ENCODE measurements around the gene WNT5A.
A peak's percentile ranks its signal among the peaks of the same experiment; 100 is the strongest.
"Not testable (repeated sequence)": the region's sequence is repeated elsewhere in the genome, so short reads cannot be mapped to it uniquely, and the experiment has no call there.

The WNT5A gene

GRCh38 chr3:55505776-55506175 is 18.7 kb upstream of the WNT5A start:
- DNase-seq (ENCODE audit: low spot score) = no peak

DNA sequence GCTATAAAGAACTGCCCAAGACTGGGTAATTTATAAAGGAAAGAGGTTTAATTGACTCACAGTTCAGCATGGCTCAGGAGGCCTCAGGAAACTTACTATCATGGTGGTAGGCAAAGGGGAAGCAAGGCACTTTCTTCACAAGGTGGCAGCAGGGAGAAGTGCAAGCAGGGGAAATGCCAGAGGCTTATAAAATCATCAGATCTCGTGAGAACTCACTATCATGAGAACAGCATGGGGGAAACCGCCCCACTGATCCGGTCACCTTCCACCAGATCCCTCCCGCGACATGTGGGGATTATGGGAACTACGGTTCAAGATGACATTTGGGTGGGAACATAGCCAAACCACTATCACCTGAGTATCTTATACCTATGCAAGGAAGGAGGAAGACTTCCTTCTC is 18.0 kb upstream of the WNT5A start:
- DNase-seq (ENCODE audit: low spot score) = not testable (repeated sequence)

GRCh38 chr3:55501905-55502304 is 14.8 kb upstream of the WNT5A start:
- DNase-seq (ENCODE audit: low spot score) = no peak

- DNase-seq (ENCODE audit: low spot score) = no peak
Measured at GRCh38 chr3:55500555-55501330, 13.6 kb upstream of the WNT5A start.

DNA sequence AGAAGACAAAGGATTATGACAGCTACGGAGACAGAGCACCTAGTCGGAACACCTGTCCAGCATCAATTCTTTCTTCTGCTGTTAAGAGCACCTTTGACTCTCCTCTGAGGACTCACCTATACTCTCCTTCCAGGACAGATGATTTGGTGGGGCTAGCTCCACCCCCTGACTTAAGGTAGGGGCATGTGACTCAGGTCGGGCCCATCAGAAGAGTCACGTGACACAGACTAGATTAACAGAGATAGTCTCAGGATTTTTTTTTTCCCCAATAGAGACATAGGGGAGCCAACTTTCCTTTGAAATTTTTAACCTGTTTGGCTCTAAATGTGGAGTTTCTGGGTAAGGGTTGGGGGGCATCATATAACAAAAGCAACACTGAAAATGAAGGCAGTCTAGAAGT is 11.4 kb upstream of the WNT5A start:
- DNase-seq (ENCODE audit: low spot score) = no peak

- no peak for DNase-seq (ENCODE audit: low spot score)
Measured at GRCh38 chr3:55497250-55497649, 10.1 kb upstream of the WNT5A start.

- DNase-seq (ENCODE audit: low spot score) = no peak
Measured at GRCh38 chr3:55494976-55495375, 7.9 kb upstream of the WNT5A start.

DNA sequence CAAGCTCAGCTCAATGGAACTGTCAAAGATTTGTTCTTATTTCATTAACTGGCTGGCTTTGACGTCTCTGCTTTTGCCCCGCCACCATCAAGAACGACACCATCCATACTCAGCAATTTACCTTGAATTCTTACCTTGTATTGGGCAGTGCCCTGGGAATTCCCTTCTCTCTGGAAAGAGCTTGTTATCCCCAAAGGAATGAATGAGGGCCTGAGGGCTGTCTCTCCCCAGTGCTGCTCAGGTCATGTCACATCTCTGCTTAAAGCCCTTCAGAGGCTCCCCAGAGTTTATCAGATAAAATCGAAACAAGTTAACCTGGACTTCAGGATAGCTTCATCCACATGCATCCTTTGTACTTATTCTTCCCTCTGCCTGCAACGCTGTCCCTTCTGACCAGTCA is 5.9 kb upstream of the WNT5A start:
- no peak for DNase-seq (ENCODE audit: low spot score)

- no peak for DNase-seq (ENCODE audit: low spot score)
Measured at GRCh38 chr3:55491296-55491816, 4.2 kb upstream of the WNT5A start.

DNA sequence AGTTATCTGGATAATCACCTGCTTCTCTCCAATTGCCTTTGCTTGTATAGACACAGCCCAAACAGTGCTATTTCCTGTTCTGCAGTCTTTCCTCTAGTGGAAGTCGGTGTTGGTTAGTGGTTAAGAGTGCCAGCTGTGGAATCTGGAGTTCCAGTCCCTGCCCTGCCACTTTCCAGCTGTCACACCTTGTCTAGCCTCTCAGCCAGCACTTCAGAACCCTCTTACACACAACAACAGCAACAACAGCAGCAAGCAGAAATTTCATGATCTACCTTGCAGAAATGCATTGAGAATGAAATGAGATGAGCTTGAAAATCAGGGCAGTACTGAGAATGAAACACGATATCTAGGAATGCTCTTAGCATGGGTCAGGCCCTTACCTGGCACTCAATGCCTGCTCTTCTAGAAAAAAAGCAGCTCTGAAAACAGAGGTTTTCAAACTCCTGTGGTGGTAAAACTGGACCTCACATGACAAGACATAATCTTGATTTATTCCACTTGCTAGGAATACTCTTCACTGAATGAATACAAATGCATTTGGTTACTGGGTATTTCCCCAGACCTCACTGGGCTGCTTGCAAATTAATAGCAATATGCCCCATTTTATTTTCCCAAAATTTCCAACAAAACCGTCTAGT is 3.3 kb upstream of the WNT5A start:
- no peak for DNase-seq (ENCODE audit: low spot score)

DNA sequence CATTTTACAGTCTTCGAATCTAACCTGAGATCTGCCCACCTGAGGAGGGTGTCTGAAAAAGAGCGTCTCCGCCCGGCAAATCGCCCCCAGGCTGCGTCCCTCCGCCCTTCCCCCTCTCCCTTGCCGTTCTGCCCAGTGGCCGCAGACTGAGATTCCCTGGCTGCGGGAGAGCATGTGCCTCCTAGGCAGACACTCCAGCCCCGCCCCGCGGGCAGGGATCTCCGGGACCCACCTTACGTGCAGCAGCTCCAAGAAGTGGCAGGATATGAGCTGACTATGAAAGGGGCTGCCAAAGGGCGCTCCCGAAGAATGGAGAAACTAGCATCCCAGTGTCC is 2.7 kb upstream of the WNT5A start:
- no peak for DNase-seq (ENCODE audit: low spot score)

GRCh38 chr3:55488398-55489055 is 1.4 kb upstream of the WNT5A start:
- DNase-seq (ENCODE audit: low spot score) = peak; percentile 75

GRCh38 chr3:55487381-55488241 is 505 bp upstream of the WNT5A start:
- DNase-seq (ENCODE audit: low spot score) = peak; percentile 60

GRCh38 chr3:55486101-55486856 is 827 bp downstream of the WNT5A start:
- DNase-seq (ENCODE audit: low spot score) = peak; percentile 44

DNA sequence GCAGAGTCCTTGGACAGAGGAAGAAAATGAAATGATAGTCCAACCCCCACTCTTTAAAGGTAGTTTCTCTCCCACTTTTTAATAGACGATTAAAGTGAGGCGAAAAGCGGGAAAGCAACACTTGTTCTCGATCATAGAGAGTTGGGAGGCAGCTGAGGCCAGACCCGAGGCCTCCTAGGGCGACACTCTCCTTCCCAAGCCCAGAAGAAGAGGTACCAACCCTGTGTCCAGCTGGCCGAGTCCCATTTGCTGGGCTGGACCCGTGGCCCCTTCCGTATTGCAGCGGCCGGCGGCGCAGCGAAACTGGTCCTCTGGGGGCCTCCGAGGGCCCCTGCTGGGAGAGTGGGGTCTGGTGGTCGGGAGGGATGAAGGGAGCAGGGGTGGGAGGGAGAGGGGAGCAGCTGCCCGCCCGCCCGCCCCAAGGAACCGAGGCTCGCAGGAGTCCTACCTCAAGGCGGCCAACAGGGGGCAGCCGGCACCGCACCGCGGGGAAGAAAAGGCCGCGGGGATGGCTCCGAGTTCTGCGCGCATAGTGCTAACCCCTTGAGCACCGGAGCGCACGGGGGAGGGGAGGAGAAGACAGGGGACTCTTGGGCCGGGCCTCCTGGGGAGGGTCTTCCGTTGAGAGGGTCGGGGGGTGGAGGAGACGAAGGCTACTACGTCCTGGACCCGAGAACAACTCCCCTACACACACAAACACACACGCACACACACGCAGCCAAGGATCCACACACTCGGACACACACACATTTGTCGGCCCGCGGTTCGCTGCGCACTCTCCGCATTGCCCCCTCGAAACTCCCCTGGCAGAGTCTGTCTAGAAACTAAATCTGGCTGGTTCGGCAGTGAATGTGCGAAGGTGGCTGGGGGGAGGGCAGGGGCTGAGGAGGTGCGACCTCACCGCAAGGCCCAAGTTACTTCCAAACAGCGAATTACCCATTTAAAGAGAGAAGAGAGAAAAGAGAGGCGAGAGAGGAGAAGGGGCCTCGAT is 2.0 kb downstream of the WNT5A start:
- peak; percentile 86 for DNase-seq (ENCODE audit: low spot score)

DNA sequence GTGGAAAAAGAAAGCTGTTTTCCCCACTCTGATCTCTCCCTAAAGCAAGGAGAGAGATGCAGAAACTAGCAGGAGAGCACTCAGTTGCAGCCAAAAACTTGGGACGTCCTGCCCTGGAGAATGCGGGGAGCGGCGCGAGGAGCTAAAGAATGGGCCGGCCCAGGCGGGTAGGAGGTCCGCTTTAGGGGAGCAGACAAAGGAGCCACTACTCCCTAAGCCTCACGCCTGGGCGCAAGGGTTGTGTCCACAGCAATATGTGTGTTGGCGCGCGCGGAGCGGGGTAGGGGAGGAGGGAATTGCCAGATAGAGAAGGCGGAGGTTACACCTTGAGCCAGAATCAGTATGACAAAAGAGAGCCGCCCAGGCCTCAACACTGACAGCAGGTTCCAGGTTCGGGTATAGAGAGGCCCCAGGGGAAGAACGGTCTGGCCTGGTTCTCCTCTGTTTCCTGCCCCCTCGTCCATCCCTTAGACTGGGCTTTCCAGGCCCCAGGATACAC is 2.9 kb downstream of the WNT5A start:
- DNase-seq (ENCODE audit: low spot score) = peak; percentile 34

GRCh38 chr3:55483196-55484095 is 3.7 kb downstream of the WNT5A start:
- no peak for DNase-seq (ENCODE audit: low spot score)

DNA sequence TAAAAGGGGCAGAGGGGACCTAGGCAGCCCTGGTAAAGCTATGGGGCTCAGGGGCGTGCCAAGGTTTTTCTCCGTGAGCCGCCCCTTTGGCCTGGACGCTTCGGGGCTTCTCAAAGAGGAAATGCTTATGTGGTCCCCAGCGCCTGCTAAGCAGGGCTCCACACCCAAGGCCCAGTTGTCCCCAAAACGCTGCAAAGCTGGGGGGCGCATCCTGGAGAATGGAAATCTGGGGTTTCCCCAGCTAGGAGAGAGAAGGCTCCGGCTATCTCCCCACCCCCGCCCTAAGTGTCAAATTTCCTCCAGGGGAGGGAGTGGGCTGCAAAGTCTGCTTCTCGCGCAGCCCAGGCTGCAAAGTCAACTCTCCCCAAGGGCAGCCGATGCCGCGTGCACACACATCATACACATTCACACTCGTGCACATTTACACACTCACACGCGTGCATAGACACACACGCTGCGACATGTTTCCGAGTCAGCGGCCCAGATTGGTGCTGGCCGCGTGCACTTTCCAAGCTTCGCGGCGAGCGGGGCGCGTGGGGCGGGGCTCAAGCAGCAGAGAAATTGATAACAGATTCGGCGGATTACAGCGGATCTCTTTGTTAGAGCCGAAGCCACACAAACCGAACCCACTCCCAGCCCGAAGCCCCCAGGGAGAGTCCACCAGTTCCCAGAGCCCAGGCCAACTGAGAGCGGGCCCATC is 4.5 kb downstream of the WNT5A start:
- DNase-seq (ENCODE audit: low spot score) = peak; percentile 58

Data from iPS-NIHi11 (cell line).